Astrocyte (in vitro differentiated cells and primary cell): ENCODE measurements around the gene IL1RAPL2.

Experiments used
- CTCF ChIP-seq: IDR thresholded peaks from 2 replicates; pipeline ENCODE4 v1.5.1; 2011; ENCODE audit warnings: low read depth, mild to moderate bottlenecking, inconsistent platforms, low read length, moderate library complexity; ENCODE audit not compliant: insufficient read depth
- EZH2 ChIP-seq: IDR thresholded peaks from 2 replicates; pipeline ENCODE4 v1.6.1; 2012; ENCODE audit warnings: mild to moderate bottlenecking, low read length, inconsistent platforms; ENCODE audit not compliant: insufficient read depth

GRCh38 chrX:105565856-105566255 lies 999.9 kb downstream of the IL1RAPL2 start:
- TF ChIP-seq CTCF, result no peak
- no peak for TF ChIP-seq EZH2
